Hematopoietic multipotent progenitor cell treated with erythropoietin and hydrocortisone succinate and interleukin-3 and kit ligand, for 15 days (in vitro differentiated cells): ENCODE measurements around the gene MEX3A.
"Not testable (repeated sequence)": the region's sequence is repeated elsewhere in the genome, so short reads cannot be mapped to it uniquely, and the experiment has no call there.

ENCODE experiments used
- DNase-seq: peaks from one replicate; pipeline ENCODE4 v3.0.0-alpha.2; 2015; ENCODE audit warnings: low spot score

MEX3A gene

GRCh38 chr1:156078728-156079127, 3.5 kb downstream of the MEX3A start:
- DNase-seq = no peak

- no peak for DNase-seq
These were observed 4.9 kb downstream of the MEX3A start for GRCh38 chr1:156077430-156077760.

GRCh38 chr1:156076609-156077429, 5.4 kb downstream of the MEX3A start:
- DNase-seq = no peak

- no peak for DNase-seq
These were observed 6.5 kb downstream of the MEX3A start for GRCh38 chr1:156075775-156076204.

- no peak for DNase-seq
These were observed 7.1 kb downstream of the MEX3A start for GRCh38 chr1:156075162-156075561.

- no peak for DNase-seq
These were observed 7.6 kb downstream of the MEX3A start for GRCh38 chr1:156074661-156075060.

GRCh38 chr1:156073740-156074139, 8.5 kb downstream of the MEX3A start:
- no peak for DNase-seq

GRCh38 chr1:156073110-156073687, 9.1 kb downstream of the MEX3A start:
- DNase-seq = no peak

GRCh38 chr1:156072251-156072650, 10.0 kb downstream of the MEX3A start:
- DNase-seq = no peak

- not testable (repeated sequence) for DNase-seq
These were observed 10.9 kb downstream of the MEX3A start for GRCh38 chr1:156071332-156071816.

- DNase-seq = no peak
These were observed 11.7 kb downstream of the MEX3A start for GRCh38 chr1:156070548-156070947.

- no peak for DNase-seq
These were observed 12.5 kb downstream of the MEX3A start for GRCh38 chr1:156069490-156070455.

- no peak for DNase-seq
These were observed 15.0 kb downstream of the MEX3A start for GRCh38 chr1:156067262-156067661.

- no peak for DNase-seq
These were observed 16.4 kb downstream of the MEX3A start for GRCh38 chr1:156065871-156066270.

- DNase-seq = no peak
These were observed 17.1 kb downstream of the MEX3A start for GRCh38 chr1:156065212-156065611.

GRCh38 chr1:156064615-156065014, 17.6 kb downstream of the MEX3A start:
- no peak for DNase-seq

- DNase-seq = no peak
These were observed 18.3 kb downstream of the MEX3A start for GRCh38 chr1:156063997-156064285.

GRCh38 chr1:156062189-156062588, 20.1 kb downstream of the MEX3A start:
- no peak for DNase-seq

GRCh38 chr1:156060937-156061636, 21.2 kb downstream of the MEX3A start, which contains the start of gene RAB25:
RAB25 (plus strand) TSS chr1:156061160; CDS start chr1:156061401, 241 bp downstream.
- DNase-seq = no peak

- no peak for DNase-seq
These were observed 25.9 kb downstream of the MEX3A start for GRCh38 chr1:156056326-156056849.

- peak; percentile 6 for DNase-seq
These were observed 26.8 kb downstream of the MEX3A start for GRCh38 chr1:156055281-156056048.
